Gastroesophageal sphincter (tissue), 4 donors: ENCODE results near the gene GGT6. TPM values are rescaled to one million over a fixed set of nuclear protein-coding genes. Genes with fewer than 3 reads are reported as not detected.

Source experiments
- ATAC-seq: fragments of 150-250 bp; one replicate; pipeline ENCODE4 v1.9.1; 2016; ENCODE audit warnings: mild to moderate bottlenecking, moderate library complexity
- H3K27ac ChIP-seq, 4 donors: fragments of 200-600 bp; sonication (generic) in 3 of 4; 1 replicate in 3 of 4; 2 replicates in 1 of 4; pipeline ENCODE4 v1.5.1; 2016 to 2019
- H3K27me3 ChIP-seq: fragments of 200-600 bp; sonication (generic); one replicate; pipeline ENCODE4 v1.5.1; 2019
- H3K36me3 ChIP-seq, 2 donors: fragments of 200-600 bp; sonication (generic); one replicate each; pipeline ENCODE4 v1.5.1; 2019; ENCODE audit warnings: control low read depth in 1 of 2
- H3K4me1 ChIP-seq, 3 donors: fragments of 200-600 bp; sonication (generic); 1 replicate in 2 of 3; 2 replicates in 1 of 3; pipeline ENCODE4 v1.5.1; 2016 to 2019; ENCODE audit warnings: control low read depth in 2 of 3
- H3K4me3 ChIP-seq, 2 donors: fragments of 200-600 bp; sonication (generic); one replicate each; pipeline ENCODE4 v1.5.1; 2019; ENCODE audit warnings: mild to moderate bottlenecking in 1 of 2, moderate library complexity in 1 of 2
- H3K9me3 ChIP-seq, 3 donors: fragments of 200-600 bp; sonication (generic); one replicate each; pipeline ENCODE4 v1.5.1; 2017 to 2019; ENCODE audit warnings: control low read depth in 2 of 3
- EP300 ChIP-seq: sonication (generic); formaldehyde crosslinking; IDR thresholded peaks from one replicate; pipeline ENCODE4 v1.6.1; 2017; ENCODE audit warnings: antibody characterized with exemption, mild to moderate bottlenecking
- POLR2A ChIP-seq, 2 donors: fragments of 450-650 bp; IDR thresholded peaks; one replicate each; pipeline ENCODE4 v1.6.1; 2017; ENCODE audit warnings: antibody characterized with exemption in 2 of 2, mild to moderate bottlenecking in 2 of 2, moderate library complexity in 1 of 2
- POLR2AphosphoS5 ChIP-seq: sonication (generic); formaldehyde crosslinking; IDR thresholded peaks from one replicate; pipeline ENCODE4 v1.6.1; 2017; ENCODE audit warnings: antibody characterized with exemption
- WGBS, 2 donors: methylation state at CpG; one replicate each; pipeline ENCODE4 v1.1.5; 2018; ENCODE audit warnings: low coverage in 1 of 2; 5-methylcytosine and 5-hydroxymethylcytosine counted together
- total RNA-seq, 4 donors: library from RNA; depleted of rRNA; stranded (reverse); fragments of >200 nt; gene quantifications; one replicate each; pipeline ENCODE4 v1.1.0, GENCODE V29; 2016
- TF ChIP-seq, protein P1 (sequence below), 4 experiments: fragments of 200-600 bp in 2 of 4; fragments of 450-650 bp in 2 of 4; sonication (generic) in 1 of 4; IDR thresholded peaks; one replicate each; pipeline ENCODE4 v1.5.1; 2017 to 2019; ENCODE audit warnings: antibody characterized with exemption in 4 of 4, mild to moderate bottlenecking in 2 of 4, moderate library complexity in 2 of 4

GGT6 gene
- total RNA-seq, 4 donors from 2014 or later: 0.27 to 5.9 (median 0.47) TPM; not detected in 1

GRCh38 chr17:4562015-4562969 lies 1.9 kb upstream of the GGT6 start:
- no peaks in the 10 kb centered on the region for H3K27me3 ChIP-seq
- 60 to 74% methylated on average over 2 to 6 of the region's 8 CpGs for WGBS, 2 donors
- no peak for ATAC-seq
- no peak overlapping the region for H3K27ac ChIP-seq
- no peaks in the 10 kb centered on the region for H3K36me3 ChIP-seq
- H3K9me3 ChIP-seq: no peaks in the 10 kb centered on the region
- TF ChIP-seq EP300 (no peak), POLR2AphosphoS5 (no peak), POLR2A (IDR thresholded peaks at IDR 0.05) (no peak)
- TF ChIP-seq, protein P1, sequence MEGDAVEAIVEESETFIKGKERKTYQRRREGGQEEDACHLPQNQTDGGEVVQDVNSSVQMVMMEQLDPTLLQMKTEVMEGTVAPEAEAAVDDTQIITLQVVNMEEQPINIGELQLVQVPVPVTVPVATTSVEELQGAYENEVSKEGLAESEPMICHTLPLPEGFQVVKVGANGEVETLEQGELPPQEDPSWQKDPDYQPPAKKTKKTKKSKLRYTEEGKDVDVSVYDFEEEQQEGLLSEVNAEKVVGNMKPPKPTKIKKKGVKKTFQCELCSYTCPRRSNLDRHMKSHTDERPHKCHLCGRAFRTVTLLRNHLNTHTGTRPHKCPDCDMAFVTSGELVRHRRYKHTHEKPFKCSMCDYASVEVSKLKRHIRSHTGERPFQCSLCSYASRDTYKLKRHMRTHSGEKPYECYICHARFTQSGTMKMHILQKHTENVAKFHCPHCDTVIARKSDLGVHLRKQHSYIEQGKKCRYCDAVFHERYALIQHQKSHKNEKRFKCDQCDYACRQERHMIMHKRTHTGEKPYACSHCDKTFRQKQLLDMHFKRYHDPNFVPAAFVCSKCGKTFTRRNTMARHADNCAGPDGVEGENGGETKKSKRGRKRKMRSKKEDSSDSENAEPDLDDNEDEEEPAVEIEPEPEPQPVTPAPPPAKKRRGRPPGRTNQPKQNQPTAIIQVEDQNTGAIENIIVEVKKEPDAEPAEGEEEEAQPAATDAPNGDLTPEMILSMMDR (IDR thresholded peaks at IDR 0.05): no peak
- H3K4me1 ChIP-seq: peaks cover 0 to 22% (median 0%) of the 10 kb centered on the region in 3 donors
- no peak overlapping the region for H3K4me3 ChIP-seq

DNA sequence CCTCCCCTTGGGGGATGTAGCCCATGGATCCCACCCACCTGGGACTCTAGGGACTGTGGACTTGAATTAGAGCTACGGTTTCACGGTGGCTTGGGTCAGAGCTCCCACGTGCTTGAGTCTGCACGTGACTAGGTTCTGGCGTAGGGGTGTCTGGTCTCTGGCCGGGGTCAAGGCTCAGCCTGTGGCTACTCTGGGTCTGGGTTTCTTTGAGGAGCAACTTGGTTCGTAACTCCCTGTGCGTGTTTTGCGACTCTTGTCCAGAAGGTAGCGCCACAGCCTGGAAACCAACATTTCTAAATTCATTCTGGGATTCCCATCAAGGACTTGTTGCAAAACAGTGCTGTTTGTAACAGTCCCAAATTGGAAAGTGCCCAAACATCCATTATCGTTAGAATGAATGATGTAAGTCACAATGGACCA lies 470 bp upstream of the GGT6 start:
- no peaks in the 10 kb centered on the region for H3K36me3 ChIP-seq
- no peak overlapping the region for H3K27ac ChIP-seq
- 73% methylated on average over 7 of the region's 11 CpGs; no CpG with 5 or more reads in 1 of the 2 donors for WGBS, 2 donors

DNA sequence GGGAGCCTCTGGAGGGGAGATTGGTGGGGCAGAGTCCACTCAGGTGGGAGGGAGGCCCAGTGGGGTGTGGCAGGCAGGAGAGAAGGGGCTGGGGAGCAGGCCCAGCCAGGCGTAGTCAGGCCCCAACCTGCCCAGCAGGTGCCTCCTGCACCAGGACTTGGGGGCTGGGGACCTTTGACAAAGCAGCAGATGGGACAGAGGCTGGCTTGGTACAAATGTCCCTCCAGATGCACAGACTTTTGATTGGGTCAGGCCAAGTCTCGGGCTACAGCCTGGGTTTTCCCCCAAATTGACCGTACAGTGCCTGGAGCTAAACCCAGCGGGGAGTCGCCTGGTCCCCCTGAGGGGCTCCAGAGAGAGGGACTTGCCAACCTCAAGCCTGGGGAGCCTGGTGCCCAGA lies 411 bp downstream of the GGT6 start:
- H3K27me3 ChIP-seq: no peaks in the 10 kb centered on the region
- no peak overlapping the region for H3K27ac ChIP-seq
- TF ChIP-seq, protein P1 (IDR thresholded peaks at IDR 0.05): no peak
- TF ChIP-seq POLR2A (IDR thresholded peaks at IDR 0.05) (no peak), POLR2AphosphoS5 (no peak), EP300 (no peak)
- H3K4me1 ChIP-seq: peaks cover 0 to 16% (median 5%) of the 10 kb centered on the region in 3 donors
- ATAC-seq: no peak
- no peaks in the 10 kb centered on the region for H3K36me3 ChIP-seq
- no CpG with 5 or more reads among the region's 5 CpGs for WGBS, 2 donors
- no peak overlapping the region for H3K4me3 ChIP-seq
- H3K9me3 ChIP-seq: no peaks in the 10 kb centered on the region

More for the DNA sequence above, 470 bp upstream of the GGT6 start:
- Histone ChIP-seq H3K9me3 (no peaks in the 10 kb centered on the region), H3K27me3 (no peaks in the 10 kb centered on the region), H3K4me1 (peaks cover 0 to 20% (median 3%) of the 10 kb centered on the region in 3 donors), H3K4me3 (no peak overlapping the region)
- no peak for TF ChIP-seq POLR2A (IDR thresholded peaks at IDR 0.05)
- TF ChIP-seq, protein P1 (IDR thresholded peaks at IDR 0.05): no peak
- TF ChIP-seq EP300: no peak
- no peak for TF ChIP-seq POLR2AphosphoS5
- no peak for ATAC-seq

GRCh38 chr17:4559139-4559791 lies 1.1 kb downstream of the GGT6 start:
- no CpG with 5 or more reads among the region's 17 CpGs for WGBS, 2 donors
- H3K27me3 ChIP-seq: no peaks in the 10 kb centered on the region
- no peaks in the 10 kb centered on the region for H3K36me3 ChIP-seq
- peaks cover 0 to 23% (median 11%) of the 10 kb centered on the region in 3 donors for H3K4me1 ChIP-seq
- no peak overlapping the region for H3K4me3 ChIP-seq
- ATAC-seq: no peak
- no peaks in the 10 kb centered on the region for H3K9me3 ChIP-seq
- TF ChIP-seq POLR2A (IDR thresholded peaks at IDR 0.05) (no peak), EP300 (no peak), POLR2AphosphoS5 (no peak)
- TF ChIP-seq, protein P1 (IDR thresholded peaks at IDR 0.05): no peak
- no peak overlapping the region for H3K27ac ChIP-seq
